Measurements from ENCODE around the gene ADAMTSL3. TPM values are rescaled to one million over a fixed set of nuclear protein-coding genes. Genes with fewer than 3 reads are reported as not detected.

The ADAMTSL3 gene
- total and polyA plus RNA-seq, 2 of the 4 experiments (the other 2 are of a cell fraction), result under 0.01 to 0.02 TPM

DNA sequence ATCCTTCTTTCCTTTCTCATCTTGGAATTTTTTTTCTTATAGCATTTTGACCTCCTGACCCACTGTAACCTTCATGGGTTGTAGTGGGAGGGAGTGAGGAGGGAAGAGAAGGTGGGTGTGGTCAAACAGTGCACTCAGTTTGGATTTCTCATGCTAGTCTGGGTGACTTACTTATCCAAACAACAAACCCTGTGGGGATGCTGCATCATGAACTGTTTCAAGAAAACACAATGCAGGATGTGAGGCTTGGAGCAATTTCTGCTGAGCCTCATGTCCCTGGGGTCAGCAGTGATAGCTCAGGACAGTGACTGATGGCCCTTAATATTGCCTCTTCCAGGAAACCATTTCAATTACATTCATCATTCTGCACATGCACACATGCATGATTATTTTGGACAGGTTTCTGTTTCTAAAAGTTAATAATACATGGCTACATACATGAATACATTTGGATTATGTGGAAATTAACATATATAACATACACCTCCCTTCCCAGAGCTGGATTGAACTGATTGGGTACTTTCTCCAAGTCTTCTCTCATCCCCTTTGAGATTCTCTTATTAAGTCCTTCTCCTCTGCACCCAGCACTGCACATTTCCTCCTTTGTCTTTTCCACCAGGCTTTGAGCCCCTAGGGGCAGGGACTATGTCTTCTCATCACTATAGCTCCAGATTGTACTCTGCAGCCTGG, 61.2 kb downstream of the ADAMTSL3 start:
- Histone ChIP-seq H3K18ac (ENCODE audit: low read depth, low read length) (no peak overlapping the region), H3K14ac (replicated peaks; ENCODE audit: low read depth, low read length) (no peak overlapping the region), H3K9ac (ENCODE audit: low read depth, low read length) (no peak overlapping the region), H4K91ac (ENCODE audit: insufficient read depth, low read depth, low read length) (no peak overlapping the region), H2BK20ac (ENCODE audit: low read depth, low read length) (no peak overlapping the region), H4K8ac (ENCODE audit: low read depth in 2 of 2, low read length in 2 of 2) (no peak overlapping the region), H3K9me3 (ENCODE audit: control insufficient read depth, insufficient read depth, low read length) (no peaks in the 10 kb centered on the region), H4K20me1 (ENCODE audit: insufficient read depth, low read length) (no peaks in the 10 kb centered on the region), H3K4me1 (ENCODE audit: control insufficient read depth, insufficient read depth, low read length) (no peaks in the 10 kb centered on the region), H2AK9ac (replicated peaks; ENCODE audit: low read depth, low read length, poor library complexity) (no peak overlapping the region), H2AFZ (replicated peaks; ENCODE audit: low read length, poor library complexity) (no peak overlapping the region), H3K79me1 (ENCODE audit: low read depth in 1 of 2, low read length in 2 of 2) (no peaks in the 10 kb centered on the region), H2AK5ac (ENCODE audit: low read depth, low read length) (no peak overlapping the region), H3K36me3 (ENCODE audit: control insufficient read depth, insufficient read depth, low read length) (no peaks in the 10 kb centered on the region), H3K23ac (ENCODE audit: low read depth, low read length) (no peak overlapping the region), H3K56ac (ENCODE audit: extremely low read depth, insufficient read depth, low read length) (no peak overlapping the region), H2BK120ac (ENCODE audit: low read depth, low read length) (no peak overlapping the region), H2BK15ac (ENCODE audit: low read depth, low read length) (no peak overlapping the region), H3K27ac (ENCODE audit: insufficient read depth, low read length) (no peak overlapping the region), H3K27me3 (ENCODE audit: control insufficient read depth, insufficient read depth, low read length) (no peaks in the 10 kb centered on the region), H3K9me1 (ENCODE audit: insufficient read depth, low read length) (no peaks in the 10 kb centered on the region), H4K5ac (ENCODE audit: low read depth, low read length) (no peak overlapping the region), H2BK5ac (ENCODE audit: low read depth, low read length, poor library complexity, severe bottlenecking) (no peak overlapping the region), H3K4me2 (ENCODE audit: low read depth, low read length) (no peak overlapping the region), H3K4ac (ENCODE audit: low read depth, low read length) (no peak overlapping the region), H3K4me3 (ENCODE audit: insufficient read depth, low read depth, low read length) (no peak overlapping the region)
- dilution Hi-C loops (cut with HindIII; ENCODE audit: low sequenced_read_pairs, unreplicated experiment) (no loop called here), in situ Hi-C loops (cut with MboI; ENCODE audit: low sequenced_read_pairs) (no loop called here), intact Hi-C loops (cut with micrococcal nuclease) (no loop called here)
- BruUV-seq (replicated peaks), result no TSS peak
- CTCF ChIA-PET, result no interaction called here
- DNase-seq (no peak), ATAC-seq (ENCODE audit: low read depth) (no peak)
- TF ChIP-seq, protein P1, sequence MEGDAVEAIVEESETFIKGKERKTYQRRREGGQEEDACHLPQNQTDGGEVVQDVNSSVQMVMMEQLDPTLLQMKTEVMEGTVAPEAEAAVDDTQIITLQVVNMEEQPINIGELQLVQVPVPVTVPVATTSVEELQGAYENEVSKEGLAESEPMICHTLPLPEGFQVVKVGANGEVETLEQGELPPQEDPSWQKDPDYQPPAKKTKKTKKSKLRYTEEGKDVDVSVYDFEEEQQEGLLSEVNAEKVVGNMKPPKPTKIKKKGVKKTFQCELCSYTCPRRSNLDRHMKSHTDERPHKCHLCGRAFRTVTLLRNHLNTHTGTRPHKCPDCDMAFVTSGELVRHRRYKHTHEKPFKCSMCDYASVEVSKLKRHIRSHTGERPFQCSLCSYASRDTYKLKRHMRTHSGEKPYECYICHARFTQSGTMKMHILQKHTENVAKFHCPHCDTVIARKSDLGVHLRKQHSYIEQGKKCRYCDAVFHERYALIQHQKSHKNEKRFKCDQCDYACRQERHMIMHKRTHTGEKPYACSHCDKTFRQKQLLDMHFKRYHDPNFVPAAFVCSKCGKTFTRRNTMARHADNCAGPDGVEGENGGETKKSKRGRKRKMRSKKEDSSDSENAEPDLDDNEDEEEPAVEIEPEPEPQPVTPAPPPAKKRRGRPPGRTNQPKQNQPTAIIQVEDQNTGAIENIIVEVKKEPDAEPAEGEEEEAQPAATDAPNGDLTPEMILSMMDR (conservative IDR thresholded peaks at IDR 0.05; ENCODE audit: low read depth, low read length), result no peak
- POLR2A ChIA-PET (ENCODE audit: unreplicated experiment), result no interaction called here
